Right lobe of liver (tissue), 6 donors: Measurements from ENCODE around the gene GALNS. TPM values are rescaled to one million over a fixed set of nuclear protein-coding genes. Genes with fewer than 3 reads are reported as not detected.

Experiments
- ATAC-seq, 4 donors: fragments of 200-7000 bp; cut with Tn5 transposase; one replicate each; pipeline ENCODE4 v1.9.1; 2020; ENCODE audit warnings: mild to moderate bottlenecking in 4 of 4, moderate library complexity in 4 of 4
- DNase-seq, 3 donors: peaks; one replicate each; pipeline ENCODE4 v3.0.0-alpha.2; 2020
- H3K27ac ChIP-seq, 3 donors: fragments of 200-600 bp; one replicate each; pipeline ENCODE4 v1.8.0; 2022
- H3K27me3 ChIP-seq, 2 donors: fragments of 200-600 bp; one replicate each; pipeline ENCODE4 v1.8.0; 2022
- H3K36me3 ChIP-seq, 4 donors: fragments of 200-600 bp; sonication (generic) in 1 of 4; one replicate each; pipeline versions ENCODE4 v1.5.1 to v1.8.0; 2017 to 2022; ENCODE audit warnings: control low read depth in 1 of 4
- H3K4me1 ChIP-seq, 4 donors: fragments of 200-600 bp; sonication (generic) in 1 of 4; one replicate each; pipeline versions ENCODE4 v1.5.1 to v1.8.0; 2017 to 2022; ENCODE audit warnings: control low read depth in 1 of 4
- H3K4me3 ChIP-seq, 3 donors: fragments of 200-600 bp; one replicate each; pipeline ENCODE4 v1.8.0; 2022
- H3K9me3 ChIP-seq, 4 donors: fragments of 200-600 bp; sonication (generic) in 1 of 4; one replicate each; pipeline versions ENCODE4 v1.5.1 to v1.8.0; 2017 to 2022; ENCODE audit warnings: control low read depth in 1 of 4
- CTCF ChIP-seq, 4 donors: fragments of 200-600 bp in 3 of 4; fragments of 450-650 bp in 1 of 4; IDR thresholded peaks; one replicate each; pipeline versions ENCODE4 v1.5.1 to v1.8.0; 2016 to 2022; ENCODE audit warnings: antibody characterized with exemption in 4 of 4, mild to moderate bottlenecking in 2 of 4
- POLR2A ChIP-seq: fragments of 450-650 bp; IDR thresholded peaks from one replicate; pipeline ENCODE4 v1.6.1; 2017; ENCODE audit warnings: antibody characterized with exemption, mild to moderate bottlenecking
- WGBS: methylation state at CpG from one replicate; pipeline ENCODE4 v1.1.6; 2018; ENCODE audit warnings: low coverage, low lambda C conversion rate; ENCODE audit not compliant: insufficient coverage; ENCODE audit errors: missing lambda C conversion rate; 5-methylcytosine and 5-hydroxymethylcytosine counted together
- intact Hi-C, 2 donors: fragments of 100-400 bp; cut with DNase I; formaldehyde crosslinking; loops; one replicate each; pipeline versions ENCODE4 v1.11.2 to v1.14.1; 2022
- total RNA-seq, 6 experiments: library from RNA; depleted of rRNA in 2 of 6; stranded (reverse); fragments of >200 nt in 2 of 6; fragmentation: NEBNext Ultra II Directional in 3 of 6; extraction: Animal tissue kit (Norgen Biotek cat#: 25700) in 3 of 6; gene quantifications; one replicate each; pipeline versions ENCODE4 v1.1.0 to v1.2.4, GENCODE V29; 2016 to 2023
- donor health status: DM: no; HTN: yes; CAD: no.
- donor health status: DM: no; HTN: no; CAD: no.
- donor health status: DM: no; HTN: no; CAD: no.
- donor health status: DM: no; HTN: yes; CAD: no.
- donor health status: DM: no; HTN: yes; CAD: no.

Gene GALNS
- total RNA-seq, 6 experiments from 2014 or later = 9.2 to 20.6 (median 16.5) TPM

GRCh38 chr16:88835383-88835782 is 21.4 kb downstream of the GALNS start:
- Histone ChIP-seq H3K27ac (no peak overlapping the region), H3K4me1 (no peaks in the 10 kb centered on the region), H3K4me3 (no peak overlapping the region), H3K36me3 (peaks cover 0 to 8% (median 1%) of the 10 kb centered on the region in 4 donors), H3K9me3 (no peaks in the 10 kb centered on the region), H3K27me3 (no peaks in the 10 kb centered on the region)
- 100% methylated on average over 1 of the region's 11 CpGs for WGBS
- no peak for DNase-seq
- intact Hi-C loops = no loop called here
- no peak for ATAC-seq
- TF ChIP-seq CTCF (IDR thresholded peaks at IDR 0.05) (no peak), POLR2A (no peak)

GRCh38 chr16:88834670-88835069 is 22.1 kb downstream of the GALNS start:
- no peak overlapping the region for H3K4me3 ChIP-seq
- DNase-seq = no peak
- WGBS = no CpG with 5 or more reads among the region's 13 CpGs
- ATAC-seq = no peak
- peaks cover 0 to under 1% (median 0%) of the 10 kb centered on the region in 4 donors for H3K36me3 ChIP-seq
- no peaks in the 10 kb centered on the region for H3K27me3 ChIP-seq
- no peaks in the 10 kb centered on the region for H3K9me3 ChIP-seq
- no peaks in the 10 kb centered on the region for H3K4me1 ChIP-seq
- intact Hi-C loops = no loop called here
- TF ChIP-seq CTCF (IDR thresholded peaks at IDR 0.05) (no peak), POLR2A (no peak)
- H3K27ac ChIP-seq = no peak overlapping the region

- no peak for ATAC-seq
- H3K36me3 ChIP-seq = peaks cover 0 to 2% (median 0%) of the 10 kb centered on the region in 4 donors
- no peak for DNase-seq
- no peak overlapping the region for H3K4me3 ChIP-seq
- WGBS = 88% methylated on average over 1 of the region's 13 CpGs
- H3K27ac ChIP-seq = no peak overlapping the region
- no peaks in the 10 kb centered on the region for H3K4me1 ChIP-seq
- intact Hi-C loops = no loop called here
- no peaks in the 10 kb centered on the region for H3K9me3 ChIP-seq
- TF ChIP-seq POLR2A (no peak), CTCF (IDR thresholded peaks at IDR 0.05) (no peak)
- H3K27me3 ChIP-seq = no peaks in the 10 kb centered on the region
These were observed 23.7 kb downstream of the GALNS start for GRCh38 chr16:88833086-88833485.

- no peak overlapping the region for H3K4me3 ChIP-seq
- DNase-seq (no peak), ATAC-seq (peak in 3 of 4 donors; percentile 12 to 34 (median 27))
- no peaks in the 10 kb centered on the region for H3K27me3 ChIP-seq
- H3K4me1 ChIP-seq = no peaks in the 10 kb centered on the region
- 100% methylated on average over 3 of the region's 13 CpGs for WGBS
- intact Hi-C loops = no loop called here
- TF ChIP-seq CTCF (IDR thresholded peaks at IDR 0.05) (no peak), POLR2A (no peak)
- H3K9me3 ChIP-seq = no peaks in the 10 kb centered on the region
- no peak overlapping the region for H3K27ac ChIP-seq
- peaks cover 0 to 3% (median 0%) of the 10 kb centered on the region in 4 donors for H3K36me3 ChIP-seq
These were observed 24.9 kb downstream of the GALNS start for GRCh38 chr16:88831838-88832237.

- DNase-seq = no peak
- no peak overlapping the region for H3K27ac ChIP-seq
- peaks cover 0 to 3% (median 0%) of the 10 kb centered on the region in 4 donors for H3K36me3 ChIP-seq
- no peaks in the 10 kb centered on the region for H3K27me3 ChIP-seq
- 78% methylated on average over 8 of the region's 14 CpGs for WGBS
- no peak for ATAC-seq
- no peaks in the 10 kb centered on the region for H3K9me3 ChIP-seq
- intact Hi-C loops = no loop called here
- TF ChIP-seq POLR2A = no peak
- TF ChIP-seq CTCF (IDR thresholded peaks at IDR 0.05) = no peak
- H3K4me1 ChIP-seq = no peaks in the 10 kb centered on the region
- no peak overlapping the region for H3K4me3 ChIP-seq
These were observed 26.0 kb downstream of the GALNS start for GRCh38 chr16:88830783-88831182.
